IMR-90 (cell line): ENCODE measurements around the gene PITPNM3. TPM values are rescaled to one million over a fixed set of nuclear protein-coding genes. Genes with fewer than 3 reads are reported as not detected.

ENCODE experiments used
- ATAC-seq: fragments of 200-7000 bp; cut with Tn5 transposase; 2 replicates; pipeline ENCODE4 v1.9.1; 2020; ENCODE audit warnings: low read depth, mild to moderate bottlenecking, moderate library complexity
- BruUV-seq: library from RNA; stranded (reverse); fragments of 400-500 nt; replicated peaks from 2 replicates; lab custom pipeline; 2021; lab: Mats Ljungman, UMichigan
- CTCF ChIA-PET: fragments of 300-600 bp; formaldehyde crosslinking; extraction: SDS; loops from one replicate; lab custom pipeline; 2021; ENCODE audit warnings: antibody characterized with exemption; lab: Yijun Ruan, JAX
- POLR2A ChIA-PET: fragments of 300-600 bp; sonication (Branson Sonifier 250); formaldehyde crosslinking; loops from one replicate; lab custom pipeline; 2022; ENCODE audit warnings: antibody characterized with exemption; ENCODE audit not compliant: unreplicated experiment; lab: Charles Lee
- DNase-seq: peaks from one replicate; pipeline ENCODE4 v3.0.0; 2013
- H2AFZ ChIP-seq: replicated peaks from 2 replicates; pipeline ENCODE3; 2013; ENCODE audit warnings: low read length, mild to moderate bottlenecking; ENCODE audit not compliant: poor library complexity
- H2AK5ac ChIP-seq: 2 replicates; pipeline ENCODE4 v1.6.1; 2013; ENCODE audit warnings: low read depth, low read length, inconsistent platforms
- H2AK9ac ChIP-seq: replicated peaks from 2 replicates; pipeline ENCODE3; 2013; ENCODE audit warnings: mild to moderate bottlenecking, low read depth, low read length, moderate library complexity; ENCODE audit not compliant: poor library complexity
- H2BK120ac ChIP-seq: 2 replicates; pipeline ENCODE4 v1.6.1; 2013; ENCODE audit warnings: low read depth, low read length, inconsistent platforms
- H2BK15ac ChIP-seq: 3 replicates; pipeline ENCODE4 v1.6.1; 2013; ENCODE audit warnings: low read depth, low read length, inconsistent platforms
- H2BK20ac ChIP-seq: 2 replicates; pipeline ENCODE4 v1.6.1; 2013; ENCODE audit warnings: low read depth, mild to moderate bottlenecking, inconsistent platforms, low read length, moderate library complexity
- H2BK5ac ChIP-seq: 2 replicates; pipeline ENCODE4 v1.6.1; 2013; ENCODE audit warnings: mild to moderate bottlenecking, low read depth, low read length, inconsistent platforms; ENCODE audit not compliant: poor library complexity, severe bottlenecking
- H3K14ac ChIP-seq: replicated peaks from 2 replicates; pipeline ENCODE4 v1.6.1; 2013; ENCODE audit warnings: low read depth, low read length, inconsistent platforms
- H3K18ac ChIP-seq: 2 replicates; pipeline ENCODE4 v1.6.1; 2013; ENCODE audit warnings: low read depth, low read length, control low read depth
- H3K23ac ChIP-seq: 2 replicates; pipeline ENCODE4 v1.6.1; 2013; ENCODE audit warnings: low read depth, low read length, inconsistent platforms
- H3K27ac ChIP-seq: 2 replicates; pipeline ENCODE4 v1.5.1; 2013; ENCODE audit warnings: mild to moderate bottlenecking, control low read depth, low read length; ENCODE audit not compliant: insufficient read depth
- H3K27me3 ChIP-seq: 2 replicates; pipeline ENCODE4 v1.6.1; 2013; ENCODE audit warnings: low read length; ENCODE audit not compliant: control insufficient read depth, insufficient read depth
- H3K36me3 ChIP-seq: 2 replicates; pipeline ENCODE4 v1.6.1; 2013; ENCODE audit warnings: low read length, mixed read lengths; ENCODE audit not compliant: control insufficient read depth, insufficient read depth
- H3K4ac ChIP-seq: 2 replicates; pipeline ENCODE4 v1.6.1; 2013; ENCODE audit warnings: low read depth, low read length, inconsistent platforms
- H3K4me1 ChIP-seq: 2 replicates; pipeline ENCODE4 v1.6.1; 2013; ENCODE audit warnings: low read length, mixed read lengths; ENCODE audit not compliant: control insufficient read depth, insufficient read depth
- H3K4me2 ChIP-seq: 2 replicates; pipeline ENCODE4 v1.6.1; 2013; ENCODE audit warnings: low read depth, mild to moderate bottlenecking, control low read depth, low read length, moderate library complexity
- H3K4me3 ChIP-seq: 2 replicates; pipeline ENCODE4 v1.5.1; 2013; ENCODE audit warnings: low read depth, mild to moderate bottlenecking, control low read depth, low read length, moderate library complexity; ENCODE audit not compliant: insufficient read depth
- H3K56ac ChIP-seq: 2 replicates; pipeline ENCODE4 v1.6.1; 2013; ENCODE audit warnings: low read length, inconsistent platforms; ENCODE audit not compliant: insufficient read depth; ENCODE audit errors: extremely low read depth
- H3K79me1 ChIP-seq, 2 experiments: 2 replicates each; pipeline ENCODE4 v1.6.1; 2013; ENCODE audit warnings: low read length in 2 of 2, inconsistent platforms in 1 of 2, low read depth in 1 of 2
- H3K9ac ChIP-seq: 2 replicates; pipeline ENCODE4 v1.6.1; 2013; ENCODE audit warnings: low read depth, low read length, control low read depth
- H3K9me1 ChIP-seq: 2 replicates; pipeline ENCODE4 v1.6.1; 2013; ENCODE audit warnings: low read length, inconsistent platforms; ENCODE audit not compliant: insufficient read depth
- H3K9me3 ChIP-seq: 2 replicates; pipeline ENCODE4 v1.6.1; 2013; ENCODE audit warnings: low read length; ENCODE audit not compliant: control insufficient read depth, insufficient read depth
- H4K20me1 ChIP-seq: 2 replicates; pipeline ENCODE4 v1.6.1; 2013; ENCODE audit warnings: low read length, inconsistent platforms; ENCODE audit not compliant: insufficient read depth
- H4K5ac ChIP-seq: 2 replicates; pipeline ENCODE4 v1.6.1; 2013; ENCODE audit warnings: mild to moderate bottlenecking, low read depth, low read length, control low read depth
- H4K8ac ChIP-seq, 2 experiments: 2 replicates each; pipeline ENCODE4 v1.6.1; 2013; ENCODE audit warnings: low read depth in 2 of 2, low read length in 2 of 2, control low read depth in 1 of 2, inconsistent platforms in 1 of 2
- H4K91ac ChIP-seq: 2 replicates; pipeline ENCODE4 v1.6.1; 2013; ENCODE audit warnings: low read depth, low read length, inconsistent platforms; ENCODE audit not compliant: insufficient read depth
- CHD1 ChIP-seq: IDR thresholded peaks from 2 replicates; pipeline ENCODE4 v1.6.1; 2012; ENCODE audit warnings: low read depth, low read length, improper control_type of control experiment
- FOS ChIP-seq: fragments of 150-350 bp; IDR thresholded peaks from 2 replicates; pipeline ENCODE4 v1.6.1; 2016; ENCODE audit warnings: low read depth, low read length
- MAFK ChIP-seq: IDR thresholded peaks from 2 replicates; pipeline ENCODE4 v1.6.1; 2012; ENCODE audit warnings: low read depth, low read length, improper control_type of control experiment
- NFE2L2 ChIP-seq: fragments of 150-350 bp; IDR thresholded peaks from 2 replicates; pipeline ENCODE4 v1.6.1; 2016; ENCODE audit warnings: low read depth, mild to moderate bottlenecking, low read length
- POLR2A ChIP-seq: IDR thresholded peaks from 2 replicates; pipeline ENCODE4 v1.6.1; 2012; ENCODE audit warnings: mild to moderate bottlenecking, low read depth, low read length
- RAD21 ChIP-seq: IDR thresholded peaks from 2 replicates; pipeline ENCODE4 v1.6.1; 2012; ENCODE audit warnings: low read length, improper control_type of control experiment
- RCOR1 ChIP-seq: IDR thresholded peaks from 2 replicates; pipeline ENCODE4 v1.6.1; 2012; ENCODE audit warnings: mild to moderate bottlenecking, low read length, improper control_type of control experiment; ENCODE audit not compliant: insufficient replicate concordance
- SMC3 ChIP-seq: fragments of 150-350 bp; IDR thresholded peaks from 2 replicates; pipeline ENCODE4 v1.6.1; 2016; ENCODE audit warnings: low read depth, mild to moderate bottlenecking, antibody characterized with exemption, low read length, moderate library complexity
- WGBS, 2 experiments: methylation state at CpG; one replicate each; pipeline versions ENCODE4 v1.1.5 to v1.1.7; 2013; ENCODE audit warnings: missing lambda C conversion rate in 2 of 2; ENCODE audit not compliant: insufficient read length in 1 of 2; ENCODE audit errors: extremely low coverage in 2 of 2; 5-methylcytosine and 5-hydroxymethylcytosine counted together
- dilution Hi-C: fragments of 300-500 bp; cut with HindIII; formaldehyde crosslinking; loops from one replicate; pipeline ENCODE4 v1.14.3; 2018; ENCODE audit warnings: low sequenced_read_pairs; ENCODE audit not compliant: unreplicated experiment
- in situ Hi-C: fragments of 300-500 bp; cut with MboI; formaldehyde crosslinking; loops from 3 replicates; pipeline ENCODE4 v1.14.3; 2019; ENCODE audit warnings: low sequenced_read_pairs, inconsistent platforms, mixed read lengths
- intact Hi-C: fragments of 100-400 bp; cut with micrococcal nuclease; formaldehyde crosslinking; loops from 2 replicates; pipeline ENCODE4 v1.10.0; 2022
- polyA plus RNA-seq, 3 experiments: library from polyadenylated mRNA; depleted of rRNA; stranded (reverse); fragments of >200 nt; gene quantifications; 2 replicates each; pipeline ENCODE4 v1.2.3, GENCODE V29; 2012; ENCODE audit warnings: low replicate concordance in 1 of 3
- total RNA-seq: library from RNA; depleted of rRNA; stranded (reverse); fragments of >200 nt; gene quantifications from 2 replicates; pipeline ENCODE4 v1.2.3, GENCODE V29; 2012

PITPNM3 gene
- total and polyA plus RNA-seq, 2 of the 4 experiments (the other 2 are of a cell fraction), result 0.54 to 1.7 TPM

DNA sequence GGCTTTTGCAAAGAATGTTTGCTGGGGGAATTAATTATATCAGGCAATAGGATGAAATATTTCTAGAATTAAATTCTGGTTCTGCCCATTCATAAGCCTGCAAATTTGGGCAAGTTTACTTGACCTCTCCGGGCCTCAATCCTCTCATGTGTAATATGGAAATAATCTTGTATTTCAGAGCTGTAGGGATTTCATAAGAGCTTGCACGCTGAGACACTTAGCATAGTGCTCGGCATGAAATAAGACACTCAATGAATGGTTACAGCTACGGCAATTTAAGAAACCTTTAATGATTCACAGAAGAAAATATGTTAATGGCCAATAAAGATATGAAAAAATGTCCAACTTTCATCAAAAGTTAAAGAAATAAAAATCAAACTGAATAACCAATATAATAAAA is 40.6 kb upstream of the PITPNM3 start:
- no peak for ATAC-seq
- in situ Hi-C loops, result no loop called here

More for the DNA sequence above, 40.6 kb upstream of the PITPNM3 start:
- Histone ChIP-seq H3K18ac (no peak overlapping the region), H4K5ac (no peak overlapping the region), H2BK5ac (no peak overlapping the region), H2AK5ac (no peak overlapping the region), H3K4ac (no peak overlapping the region), H3K23ac (no peak overlapping the region), H3K36me3 (peaks cover 30% of the 10 kb centered on the region), H4K8ac (no peak overlapping the region), H3K79me1 (peaks cover 8 to 19% of the 10 kb centered on the region in 2 experiments; a peak in 3 of 4 replicates), H3K9me3 (no peaks in the 10 kb centered on the region), H3K9me1 (peaks cover 3% of the 10 kb centered on the region), H3K14ac (no peak overlapping the region), H2BK15ac (no peak overlapping the region), H3K27me3 (no peaks in the 10 kb centered on the region), H3K4me3 (no peak overlapping the region), H2AK9ac (no peak overlapping the region), H2BK120ac (no peak overlapping the region), H2BK20ac (no peak overlapping the region), H2AFZ (no peak overlapping the region), H3K4me1 (peaks cover 2% of the 10 kb centered on the region; the same call in 1 of the 2 replicates), H4K91ac (no peak overlapping the region), H4K20me1 (0 out of 2 replicates have a peak, but pooled peaks cover 1% of the 10 kb centered on the region), H3K9ac (no peak overlapping the region), H3K4me2 (no peak overlapping the region), H3K56ac (no peak overlapping the region), H3K27ac (no peak overlapping the region)
- dilution Hi-C loops, result no loop called here
- no TSS peak for BruUV-seq
- ChIA-PET POLR2A (no interaction called here), CTCF (interaction anchor here (0.7 kb wide), 1 partner anchor 1764 kb away, joined by 3 read pairs; no protein-coding TSS in a partner anchor)
- no CpG with 5 or more reads among the region's 4 CpGs for WGBS, 2 experiments
- intact Hi-C loops, result no loop called here
- DNase-seq, result no peak
- no peak for TF ChIP-seq SMC3
- TF ChIP-seq RCOR1, result no peak
- TF ChIP-seq POLR2A, result no peak
- no peak for TF ChIP-seq NFE2L2
- TF ChIP-seq RAD21, result no peak
- no peak for TF ChIP-seq MAFK
- TF ChIP-seq CHD1, result no peak
- TF ChIP-seq FOS, result no peak
